ENCODE measurements around the gene PEX11G.

The PEX11G gene

GRCh38 chr19:7488736-7489353, at the start of gene PEX11G:
TSS of gene PEX11G (minus strand) at chr19:7489035. CDS start at chr19:7489010, 25 bp downstream.
- peak; percentile 87 to 92 for DNase-seq

GRCh38 chr19:7535998-7536695, 47.3 kb upstream of the PEX11G start:
- no peak for DNase-seq

GRCh38 chr19:7535047-7535997, 46.5 kb upstream of the PEX11G start, which contains the start of gene PNPLA6:
TSS of gene PNPLA6 (plus strand) at chr19:7535717. CDS start at chr19:7535789, 72 bp downstream.
- peak; percentile 92 to 96 for DNase-seq

- DNase-seq: peak; percentile 22 to 29
Measured at GRCh38 chr19:7534531-7535046, 45.8 kb upstream of the PEX11G start.

- DNase-seq: peak; percentile 81
Measured at GRCh38 chr19:7533925-7534480, 45.2 kb upstream of the PEX11G start.

GRCh38 chr19:7533281-7533885, 44.5 kb upstream of the PEX11G start:
- DNase-seq: no peak

- no peak for DNase-seq
Measured at GRCh38 chr19:7529610-7530490, 41.0 kb upstream of the PEX11G start.

- no peak for DNase-seq
Measured at GRCh38 chr19:7529246-7529600, 40.4 kb upstream of the PEX11G start.

GRCh38 chr19:7528522-7529245, 39.8 kb upstream of the PEX11G start:
- DNase-seq: no peak

GRCh38 chr19:7528192-7528519, 39.3 kb upstream of the PEX11G start:
- DNase-seq: no peak

GRCh38 chr19:7527516-7528191, 38.8 kb upstream of the PEX11G start:
- no peak for DNase-seq

GRCh38 chr19:7526059-7526929, 37.5 kb upstream of the PEX11G start:
- DNase-seq: no peak

GRCh38 chr19:7524992-7525739, 36.3 kb upstream of the PEX11G start:
- DNase-seq: no peak

- no peak for DNase-seq
Measured at GRCh38 chr19:7524523-7524922, 35.7 kb upstream of the PEX11G start.

- DNase-seq: no peak
Measured at GRCh38 chr19:7522923-7523667, 34.3 kb upstream of the PEX11G start.

GRCh38 chr19:7522072-7522922, 33.5 kb upstream of the PEX11G start, which contains the start of gene MCOLN1:
TSS of gene MCOLN1 (plus strand) at chr19:7522624. CDS start at chr19:7522751, 127 bp downstream.
- DNase-seq: peak; percentile 99 to 100

Data from stimulated activated CD4-positive, alpha-beta T cell treated with anti-CD3 and anti-CD28 coated beads, Interleukin-4, amount 100 ng/mL, for 4 hours (primary cell).